Mesenchymal stem cell (in vitro differentiated cells and primary cell): ENCODE measurements around the gene GPX1.
A peak's percentile ranks its signal among the peaks of the same experiment; 100 is the strongest.

Experiments
- DNase-seq: peaks from one replicate; pipeline ENCODE4 v3.0.0-alpha.2; 2013
- H2AFZ ChIP-seq: one replicate; pipeline ENCODE4 v1.6.1; 2013; ENCODE audit warnings: low read depth, mild to moderate bottlenecking, control low read depth, inconsistent platforms, low read length, moderate library complexity
- H2AK5ac ChIP-seq: 2 replicates; pipeline ENCODE4 v1.6.1; 2013; ENCODE audit warnings: low read length, moderate library complexity, mild to moderate bottlenecking, inconsistent platforms; ENCODE audit not compliant: severe bottlenecking
- H2BK120ac ChIP-seq: one replicate; pipeline ENCODE4 v1.6.1; 2013; ENCODE audit warnings: low read depth, mild to moderate bottlenecking, inconsistent platforms, low read length, moderate library complexity
- H2BK12ac ChIP-seq, 2 experiments: one replicate each; pipeline ENCODE4 v1.6.1; 2013; ENCODE audit warnings: inconsistent platforms in 2 of 2, low read length in 2 of 2, mild to moderate bottlenecking in 2 of 2, moderate library complexity in 2 of 2, control low read depth in 1 of 2
- H2BK15ac ChIP-seq: one replicate; pipeline ENCODE4 v1.6.1; 2013; ENCODE audit warnings: mild to moderate bottlenecking, low read depth, inconsistent platforms; ENCODE audit not compliant: poor library complexity, severe bottlenecking
- H2BK5ac ChIP-seq: 2 replicates; pipeline ENCODE4 v1.6.1; 2013; ENCODE audit warnings: low read depth, mild to moderate bottlenecking, low read length, control low read depth, inconsistent platforms; ENCODE audit not compliant: poor library complexity, severe bottlenecking
- H3K14ac ChIP-seq, 2 experiments: one replicate each; pipeline ENCODE4 v1.6.1; 2013; ENCODE audit warnings: inconsistent platforms in 2 of 2, low read length in 2 of 2, control low read depth in 1 of 2, mild to moderate bottlenecking in 1 of 2, moderate library complexity in 1 of 2
- H3K18ac ChIP-seq, 2 experiments: one replicate each; pipeline ENCODE4 v1.6.1; 2013; ENCODE audit warnings: inconsistent platforms in 2 of 2, low read length in 2 of 2, control low read depth in 1 of 2, low read depth in 1 of 2, mild to moderate bottlenecking in 1 of 2
- H3K23ac ChIP-seq, 2 experiments: one replicate each; pipeline ENCODE4 v1.6.1; 2013; ENCODE audit warnings: inconsistent platforms in 2 of 2, low read length in 2 of 2, mild to moderate bottlenecking in 2 of 2, moderate library complexity in 2 of 2, control low read depth in 1 of 2
- H3K27ac ChIP-seq: 2 replicates; pipeline ENCODE4 v1.5.1; 2013; ENCODE audit warnings: mild to moderate bottlenecking, moderate library complexity, low read length, control low read depth, inconsistent platforms; ENCODE audit not compliant: poor library complexity, severe bottlenecking
- H3K27me3 ChIP-seq, 2 experiments: 2 replicates each; pipeline versions ENCODE4 v1.6.1 to v1.7.0; 2013; ENCODE audit warnings: low read length in 2 of 2, mild to moderate bottlenecking in 2 of 2, moderate library complexity in 2 of 2, control low read depth in 1 of 2, inconsistent platforms in 1 of 2; ENCODE audit not compliant: control insufficient read depth in 1 of 2, insufficient read depth in 1 of 2
- H3K36me3 ChIP-seq, 2 experiments: 2 replicates each; pipeline versions ENCODE4 v1.6.1 to v1.7.0; 2013; ENCODE audit warnings: low read length in 2 of 2, control low read depth in 1 of 2, inconsistent platforms in 1 of 2, low read depth in 1 of 2, mild to moderate bottlenecking in 1 of 2; ENCODE audit not compliant: insufficient read depth in 2 of 2, control insufficient read depth in 1 of 2
- H3K4ac ChIP-seq, 2 experiments: one replicate each; pipeline ENCODE4 v1.6.1; 2013; ENCODE audit warnings: inconsistent platforms in 2 of 2, low read length in 2 of 2, mild to moderate bottlenecking in 2 of 2, moderate library complexity in 2 of 2, control low read depth in 1 of 2, low read depth in 1 of 2
- H3K4me1 ChIP-seq: 2 replicates; pipeline ENCODE4 v1.6.1; 2013; ENCODE audit warnings: low read depth, low read length, control low read depth; ENCODE audit not compliant: control insufficient read depth, insufficient read depth
- H3K4me2 ChIP-seq: 2 replicates; pipeline ENCODE4 v1.6.1; 2013; ENCODE audit warnings: low read length, mild to moderate bottlenecking, inconsistent platforms; ENCODE audit not compliant: poor library complexity, severe bottlenecking
- H3K4me3 ChIP-seq, 2 experiments: 2 replicates each; pipeline versions ENCODE4 v1.5.1 to v1.7.0; 2013; ENCODE audit warnings: low read length in 2 of 2, mild to moderate bottlenecking in 2 of 2, control low read depth in 1 of 2, low read depth in 1 of 2; ENCODE audit not compliant: insufficient read depth in 1 of 2
- H3K79me1 ChIP-seq: replicated peaks from 2 replicates; pipeline ENCODE4 v1.6.1; 2013; ENCODE audit warnings: mild to moderate bottlenecking, control low read depth, low read length, inconsistent platforms; ENCODE audit not compliant: poor library complexity, severe bottlenecking
- H3K9ac ChIP-seq: 2 replicates; pipeline ENCODE4 v1.7.0; 2013; ENCODE audit warnings: mild to moderate bottlenecking, low read length, moderate library complexity
- H3K9me3 ChIP-seq: 2 replicates; pipeline ENCODE4 v1.7.0; 2013; ENCODE audit warnings: mild to moderate bottlenecking, low read length; ENCODE audit not compliant: control insufficient read depth
- H4K8ac ChIP-seq: one replicate; pipeline ENCODE4 v1.6.1; 2013; ENCODE audit warnings: inconsistent platforms, mild to moderate bottlenecking, low read length, moderate library complexity
- H4K91ac ChIP-seq: one replicate; pipeline ENCODE4 v1.6.1; 2013; ENCODE audit warnings: mild to moderate bottlenecking, low read length, inconsistent platforms
- WGBS: methylation state at CpG from one replicate; pipeline ENCODE4 v1.1.7; 2013; ENCODE audit warnings: mixed read lengths; 5-methylcytosine and 5-hydroxymethylcytosine counted together

GPX1 gene

DNA sequence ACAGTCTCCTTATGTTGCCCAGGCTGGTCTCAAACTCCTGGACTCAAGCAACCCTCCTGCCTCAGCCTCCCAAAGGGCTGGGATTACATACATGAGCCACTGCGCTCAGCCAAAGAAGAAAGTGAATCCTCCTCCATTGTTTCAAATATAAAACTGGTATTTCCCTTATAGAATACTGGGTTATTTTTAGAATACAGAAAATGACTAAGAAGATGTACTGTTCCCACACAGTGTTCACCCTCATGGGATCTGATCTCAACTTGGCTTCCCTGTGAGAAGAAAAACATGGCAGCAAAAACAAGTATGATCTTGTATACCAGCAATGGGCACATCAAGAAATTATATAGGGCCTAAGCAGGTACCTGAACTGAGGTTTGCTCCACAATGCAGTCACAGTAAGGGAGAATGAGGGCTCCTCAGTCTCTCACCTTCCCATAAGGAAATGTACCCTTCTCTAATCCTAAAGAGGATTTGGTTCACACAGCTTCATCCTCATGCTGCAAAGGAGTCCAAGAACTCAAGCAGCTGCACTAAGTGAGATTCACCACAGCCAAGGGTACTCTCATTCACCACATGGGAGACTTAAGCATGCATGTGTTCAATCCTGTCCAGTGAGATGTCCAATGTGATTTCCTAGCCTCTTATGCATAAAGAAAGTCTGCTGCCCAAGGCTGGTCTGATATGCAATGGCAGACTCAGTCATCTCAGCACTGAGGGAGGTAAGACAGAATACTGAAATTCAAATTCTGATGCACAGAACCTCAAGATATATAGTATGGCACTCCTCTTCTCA, 44.1 kb downstream of the GPX1 start:
- Histone ChIP-seq H2BK120ac (no peak overlapping the region), H3K27ac (no peak overlapping the region), H3K4me1 (no peaks in the 10 kb centered on the region), H2AK5ac (no peak overlapping the region), H4K8ac (no peak overlapping the region), H2BK12ac (no peak overlapping the region), H3K9me3 (no peaks in the 10 kb centered on the region), H3K4me2 (no peak overlapping the region), H3K9ac (peak overlapping the region; percentile 53), H3K27me3 (no peaks in the 10 kb centered on the region), H2BK5ac (no peak overlapping the region), H3K14ac (no peak overlapping the region), H3K79me1 (peaks cover 21% of the 10 kb centered on the region), H4K91ac (no peak overlapping the region), H2BK15ac (no peak overlapping the region), H3K36me3 (peaks cover 59 to 61% of the 10 kb centered on the region in 2 experiments), H2AFZ (no peak overlapping the region), H3K4me3 (no peak overlapping the region), H3K4ac (no peak overlapping the region), H3K18ac (no peak overlapping the region), H3K23ac (peak overlapping the region in 1 of 2 experiments; percentile 78)
- peak; percentile 40 for DNase-seq
- no CpG with 5 or more reads among the region's 1 CpG for WGBS

GRCh38 chr3:49311283-49311682, 46.9 kb downstream of the GPX1 start:
- WGBS, result 94% methylated on average over 3 of the region's 3 CpGs

GRCh38 chr3:49310677-49311076, 47.5 kb downstream of the GPX1 start:
- Histone ChIP-seq H3K9me3 (no peaks in the 10 kb centered on the region), H3K79me1 (peaks cover 24% of the 10 kb centered on the region), H3K18ac (no peak overlapping the region), H2BK12ac (no peak overlapping the region), H4K8ac (no peak overlapping the region), H4K91ac (no peak overlapping the region), H3K4me2 (no peak overlapping the region), H3K27me3 (no peaks in the 10 kb centered on the region), H3K14ac (no peak overlapping the region), H2AFZ (no peak overlapping the region), H3K4ac (no peak overlapping the region), H2BK5ac (no peak overlapping the region), H3K4me1 (no peaks in the 10 kb centered on the region), H2BK15ac (no peak overlapping the region), H3K9ac (no peak overlapping the region), H3K27ac (no peak overlapping the region), H3K23ac (no peak overlapping the region), H2AK5ac (no peak overlapping the region), H3K36me3 (peaks cover 52 to 64% of the 10 kb centered on the region in 2 experiments), H3K4me3 (no peak overlapping the region), H2BK120ac (no peak overlapping the region)
- no peak for DNase-seq
- WGBS, result 100% methylated on average over 1 of the region's 1 CpG

More at GRCh38 chr3:49311283-49311682, 46.9 kb downstream of the GPX1 start:
- Histone ChIP-seq H3K18ac (no peak overlapping the region), H4K8ac (no peak overlapping the region), H3K14ac (no peak overlapping the region), H3K4me1 (no peaks in the 10 kb centered on the region), H2BK5ac (no peak overlapping the region), H3K27ac (no peak overlapping the region), H3K79me1 (peaks cover 22% of the 10 kb centered on the region), H3K9me3 (no peaks in the 10 kb centered on the region), H2AK5ac (no peak overlapping the region), H2AFZ (no peak overlapping the region), H3K27me3 (no peaks in the 10 kb centered on the region), H2BK12ac (no peak overlapping the region), H3K23ac (no peak overlapping the region), H3K9ac (no peak overlapping the region), H3K36me3 (peaks cover 50 to 60% of the 10 kb centered on the region in 2 experiments), H3K4ac (no peak overlapping the region), H4K91ac (no peak overlapping the region), H2BK15ac (no peak overlapping the region), H3K4me3 (no peak overlapping the region), H2BK120ac (no peak overlapping the region), H3K4me2 (no peak overlapping the region)
- no peak for DNase-seq
